Hepatocyte (in vitro differentiated cells): ENCODE data around the gene ATF4. TPM values are rescaled to one million over a fixed set of nuclear protein-coding genes. Genes with fewer than 3 reads are reported as not detected.

Experiments used
- DNase-seq: peaks from one replicate; pipeline ENCODE4 v3.0.0-alpha.2; 2016; ENCODE audit warnings: low spot score
- H2AFZ ChIP-seq: fragments of 200-600 bp; sonication (generic); 2 replicates; pipeline ENCODE4 v1.6.0; 2016; ENCODE audit warnings: antibody characterized with exemption, mild to moderate bottlenecking
- H3K27ac ChIP-seq: fragments of 200-600 bp; sonication (generic); 2 replicates; pipeline ENCODE4 v1.5.1; 2016; ENCODE audit warnings: mild to moderate bottlenecking
- H3K27me3 ChIP-seq: fragments of 200-600 bp; sonication (generic); 2 replicates; pipeline ENCODE4 v1.6.1; 2016
- H3K36me3 ChIP-seq: fragments of 200-600 bp; sonication (generic); replicated peaks from 2 replicates; pipeline ENCODE4 v1.5.1; 2016; ENCODE audit warnings: low read depth; ENCODE audit not compliant: insufficient read depth
- H3K4me1 ChIP-seq: fragments of 200-600 bp; sonication (generic); 2 replicates; pipeline ENCODE4 v1.5.1; 2016; ENCODE audit warnings: mild to moderate bottlenecking, moderate library complexity; ENCODE audit not compliant: insufficient read depth
- H3K4me2 ChIP-seq: fragments of 200-600 bp; sonication (generic); 2 replicates; pipeline ENCODE4 v1.6.0; 2016
- H3K4me3 ChIP-seq: fragments of 200-600 bp; sonication (generic); 2 replicates; pipeline ENCODE4 v1.5.1; 2016; ENCODE audit warnings: mild to moderate bottlenecking
- H3K79me2 ChIP-seq: fragments of 200-600 bp; sonication (generic); 2 replicates; pipeline ENCODE4 v1.6.0; 2017; ENCODE audit warnings: mild to moderate bottlenecking
- H3K9me2 ChIP-seq: fragments of 200-600 bp; sonication (generic); replicated peaks from 2 replicates; pipeline ENCODE4 v1.6.0; 2017; ENCODE audit warnings: mild to moderate bottlenecking; ENCODE audit not compliant: insufficient read depth
- H3K9me3 ChIP-seq: fragments of 200-600 bp; sonication (generic); 2 replicates; pipeline ENCODE4 v1.5.1; 2016; ENCODE audit warnings: low read depth, mild to moderate bottlenecking
- H4K20me1 ChIP-seq: fragments of 200-600 bp; sonication (generic); 2 replicates; pipeline ENCODE4 v1.6.0; 2016; ENCODE audit warnings: mild to moderate bottlenecking; ENCODE audit not compliant: insufficient read depth, poor library complexity, severe bottlenecking
- EZH2 ChIP-seq: fragments of 200-600 bp; sonication (generic); IDR thresholded peaks from 2 replicates; pipeline ENCODE4 v1.6.1; 2016; ENCODE audit warnings: antibody characterized with exemption, mild to moderate bottlenecking, borderline replicate concordance
- EZH2phosphoT487 ChIP-seq: fragments of 200-600 bp; sonication (generic); IDR thresholded peaks from one replicate; pipeline ENCODE4 v1.6.1; 2018; ENCODE audit warnings: antibody characterized with exemption, mild to moderate bottlenecking, low read depth, moderate library complexity; ENCODE audit not compliant: unreplicated experiment, severe bottlenecking
- WGBS: methylation state at CpG from one replicate; pipeline ENCODE4 v1.1.6; 2016; ENCODE audit warnings: low lambda C conversion rate; ENCODE audit errors: missing lambda C conversion rate; 5-methylcytosine and 5-hydroxymethylcytosine counted together
- polyA plus RNA-seq: library from polyadenylated mRNA; unstranded; fragments of >200 nt; fragmentation: Nextera tagmentation; extraction: Ambion mirVana; gene quantifications from 2 replicates; pipeline ENCODE4 v1.2.1, GENCODE V29; 2016
- total RNA-seq: library from RNA; depleted of rRNA; stranded (reverse); fragments of >200 nt; gene quantifications from 2 replicates; pipeline ENCODE4 v1.2.3, GENCODE V29; 2014
- TF ChIP-seq, protein P1 (sequence below): fragments of 200-600 bp; sonication (generic); IDR thresholded peaks from 2 replicates; pipeline ENCODE4 v1.5.1; 2016; ENCODE audit warnings: antibody characterized with exemption, mild to moderate bottlenecking; ENCODE audit not compliant: poor library complexity

Gene ATF4
- total and polyA plus RNA-seq, 2 experiments from 2014 or later, result 144 to 231 TPM

- Histone ChIP-seq H3K4me3 (no peak overlapping the region), H3K4me2 (no peak overlapping the region), H3K36me3 (no peaks in the 10 kb centered on the region), H3K9me3 (no peaks in the 10 kb centered on the region), H3K27ac (no peak overlapping the region), H3K27me3 (no peaks in the 10 kb centered on the region), H4K20me1 (no peaks in the 10 kb centered on the region), H2AFZ (no peak overlapping the region), H3K9me2 (no peaks in the 10 kb centered on the region), H3K4me1 (no peaks in the 10 kb centered on the region), H3K79me2 (peaks cover 32% of the 10 kb centered on the region)
- 88% methylated on average over 3 of the region's 3 CpGs for WGBS
- TF ChIP-seq, protein P1, sequence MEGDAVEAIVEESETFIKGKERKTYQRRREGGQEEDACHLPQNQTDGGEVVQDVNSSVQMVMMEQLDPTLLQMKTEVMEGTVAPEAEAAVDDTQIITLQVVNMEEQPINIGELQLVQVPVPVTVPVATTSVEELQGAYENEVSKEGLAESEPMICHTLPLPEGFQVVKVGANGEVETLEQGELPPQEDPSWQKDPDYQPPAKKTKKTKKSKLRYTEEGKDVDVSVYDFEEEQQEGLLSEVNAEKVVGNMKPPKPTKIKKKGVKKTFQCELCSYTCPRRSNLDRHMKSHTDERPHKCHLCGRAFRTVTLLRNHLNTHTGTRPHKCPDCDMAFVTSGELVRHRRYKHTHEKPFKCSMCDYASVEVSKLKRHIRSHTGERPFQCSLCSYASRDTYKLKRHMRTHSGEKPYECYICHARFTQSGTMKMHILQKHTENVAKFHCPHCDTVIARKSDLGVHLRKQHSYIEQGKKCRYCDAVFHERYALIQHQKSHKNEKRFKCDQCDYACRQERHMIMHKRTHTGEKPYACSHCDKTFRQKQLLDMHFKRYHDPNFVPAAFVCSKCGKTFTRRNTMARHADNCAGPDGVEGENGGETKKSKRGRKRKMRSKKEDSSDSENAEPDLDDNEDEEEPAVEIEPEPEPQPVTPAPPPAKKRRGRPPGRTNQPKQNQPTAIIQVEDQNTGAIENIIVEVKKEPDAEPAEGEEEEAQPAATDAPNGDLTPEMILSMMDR, result no peak
- no peak for TF ChIP-seq EZH2phosphoT487
- TF ChIP-seq EZH2, result no peak
- no peak for DNase-seq
Measured at GRCh38 chr22:39482768-39483167, 37.6 kb upstream of the ATF4 start.

DNA sequence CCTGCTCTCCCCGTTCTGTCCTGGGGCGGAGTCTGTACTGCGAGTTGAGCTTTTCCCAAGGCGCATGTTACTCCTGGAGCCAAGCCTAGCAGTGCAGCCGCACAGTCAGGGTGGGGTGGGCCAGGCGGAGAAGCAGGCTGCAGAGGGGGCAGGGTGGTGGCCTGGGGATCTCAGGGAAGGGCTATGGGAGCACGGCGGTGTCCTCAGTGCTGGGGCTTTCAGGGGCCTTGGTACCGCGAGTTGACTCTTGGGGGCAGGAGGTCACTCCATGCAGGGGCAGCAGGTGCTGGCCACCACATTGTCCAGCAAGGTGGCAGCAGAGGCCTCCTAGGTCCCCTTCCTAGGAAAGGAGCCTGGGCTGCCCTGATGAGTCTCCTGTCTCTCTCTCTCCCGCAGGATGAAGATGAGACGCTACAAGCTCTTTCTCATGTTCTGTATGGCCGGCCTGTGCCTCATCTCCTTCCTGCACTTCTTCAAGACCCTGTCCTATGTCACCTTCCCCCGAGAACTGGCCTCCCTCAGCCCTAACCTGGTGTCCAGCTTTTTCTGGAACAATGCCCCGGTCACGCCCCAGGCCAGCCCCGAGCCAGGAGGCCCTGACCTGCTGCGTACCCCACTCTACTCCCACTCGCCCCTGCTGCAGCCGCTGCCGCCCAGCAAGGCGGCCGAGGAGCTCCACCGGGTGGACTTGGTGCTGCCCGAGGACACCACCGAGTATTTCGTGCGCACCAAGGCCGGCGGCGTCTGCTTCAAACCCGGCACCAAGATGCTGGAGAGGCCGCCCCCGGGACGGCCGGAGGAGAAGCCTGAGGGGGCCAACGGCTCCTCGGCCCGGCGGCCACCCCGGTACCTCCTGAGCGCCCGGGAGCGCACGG is 33.2 kb upstream of the ATF4 start:
- Histone ChIP-seq H3K9me3 (no peaks in the 10 kb centered on the region), H3K4me2 (no peak overlapping the region), H3K4me3 (no peak overlapping the region), H3K9me2 (no peaks in the 10 kb centered on the region), H3K4me1 (peaks cover 4% of the 10 kb centered on the region), H3K27ac (no peak overlapping the region), H3K79me2 (peaks cover 6% of the 10 kb centered on the region), H4K20me1 (no peaks in the 10 kb centered on the region), H3K27me3 (no peaks in the 10 kb centered on the region), H3K36me3 (no peaks in the 10 kb centered on the region), H2AFZ (no peak overlapping the region)
- WGBS, result 92% methylated on average over 34 of the region's 45 CpGs
- no peak for TF ChIP-seq EZH2
- no peak for TF ChIP-seq EZH2phosphoT487
- TF ChIP-seq, protein P1, result no peak
- no peak for DNase-seq

DNA sequence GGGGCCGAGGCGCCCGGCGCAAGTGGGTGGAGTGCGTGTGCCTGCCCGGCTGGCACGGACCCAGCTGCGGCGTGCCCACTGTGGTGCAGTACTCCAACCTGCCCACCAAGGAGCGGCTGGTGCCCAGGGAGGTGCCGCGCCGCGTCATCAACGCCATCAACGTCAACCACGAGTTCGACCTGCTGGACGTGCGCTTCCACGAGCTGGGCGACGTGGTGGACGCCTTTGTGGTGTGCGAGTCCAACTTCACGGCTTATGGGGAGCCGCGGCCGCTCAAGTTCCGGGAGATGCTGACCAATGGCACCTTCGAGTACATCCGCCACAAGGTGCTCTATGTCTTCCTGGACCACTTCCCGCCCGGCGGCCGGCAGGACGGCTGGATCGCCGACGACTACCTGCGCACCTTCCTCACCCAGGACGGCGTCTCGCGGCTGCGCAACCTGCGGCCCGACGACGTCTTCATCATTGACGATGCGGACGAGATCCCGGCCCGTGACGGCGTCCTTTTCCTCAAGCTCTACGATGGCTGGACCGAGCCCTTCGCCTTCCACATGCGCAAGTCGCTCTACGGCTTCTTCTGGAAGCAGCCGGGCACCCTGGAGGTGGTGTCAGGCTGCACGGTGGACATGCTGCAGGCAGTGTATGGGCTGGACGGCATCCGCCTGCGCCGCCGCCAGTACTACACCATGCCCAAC is 32.4 kb upstream of the ATF4 start:
- no peak overlapping the region for H3K4me2 ChIP-seq
- no peaks in the 10 kb centered on the region for H4K20me1 ChIP-seq
- peaks cover 4% of the 10 kb centered on the region for H3K4me1 ChIP-seq
- no peaks in the 10 kb centered on the region for H3K27me3 ChIP-seq
- no peak overlapping the region for H3K4me3 ChIP-seq
- DNase-seq, result no peak
- H3K27ac ChIP-seq, result no peak overlapping the region
- no peak for TF ChIP-seq EZH2phosphoT487
- no peak for TF ChIP-seq EZH2
- TF ChIP-seq, protein P1, result no peak
- WGBS, result 98% methylated on average over 66 of the region's 70 CpGs
- H3K9me3 ChIP-seq, result no peaks in the 10 kb centered on the region
- H3K9me2 ChIP-seq, result no peaks in the 10 kb centered on the region
- H3K79me2 ChIP-seq, result peaks cover 6% of the 10 kb centered on the region
- H3K36me3 ChIP-seq, result no peaks in the 10 kb centered on the region
- no peak overlapping the region for H2AFZ ChIP-seq
